Aorta (tissue), 5 donors: Measurements from ENCODE around the gene MYLK. TPM values are rescaled to one million over a fixed set of nuclear protein-coding genes. Genes with fewer than 3 reads are reported as not detected.

Experiments used
- ATAC-seq: fragments of 200-7000 bp; cut with Tn5 transposase; one replicate; pipeline ENCODE4 v1.9.1; 2022; ENCODE audit warnings: moderate library complexity; ENCODE audit not compliant: low FRiP score
- DNase-seq, 2 donors: peaks; one replicate each; pipeline ENCODE4 v3.0.0-alpha.2; 2020
- H3K27ac ChIP-seq, 2 donors: one replicate each; pipeline ENCODE4 v1.5.1; 2013; ENCODE audit warnings: low read length in 2 of 2, mild to moderate bottlenecking in 2 of 2, moderate library complexity in 2 of 2, control low read depth in 1 of 2, inconsistent platforms in 1 of 2, low read depth in 1 of 2
- H3K27me3 ChIP-seq, 2 donors: one replicate each; pipeline ENCODE4 v1.6.1; 2013; ENCODE audit warnings: control low read depth in 1 of 2, low read length in 1 of 2, mild to moderate bottlenecking in 1 of 2, moderate library complexity in 1 of 2; ENCODE audit not compliant: insufficient read depth in 2 of 2, control insufficient read depth in 1 of 2
- H3K36me3 ChIP-seq, 2 donors: one replicate each; pipeline ENCODE4 v1.6.1; 2013; ENCODE audit warnings: control low read depth in 1 of 2, low read length in 1 of 2, mild to moderate bottlenecking in 1 of 2; ENCODE audit not compliant: insufficient read depth in 2 of 2, control insufficient read depth in 1 of 2
- H3K4me1 ChIP-seq, 2 donors: one replicate each; pipeline ENCODE4 v1.6.1; 2013; ENCODE audit warnings: low read length in 2 of 2, control low read depth in 1 of 2, mild to moderate bottlenecking in 1 of 2, moderate library complexity in 1 of 2; ENCODE audit not compliant: insufficient read depth in 2 of 2, control insufficient read depth in 1 of 2
- H3K4me3 ChIP-seq, 2 donors: one replicate each; pipeline ENCODE4 v1.5.1; 2013; ENCODE audit warnings: low read length in 2 of 2, control low read depth in 1 of 2, mild to moderate bottlenecking in 1 of 2
- H3K9me3 ChIP-seq: one replicate; pipeline ENCODE4 v1.6.1; 2013; ENCODE audit warnings: mild to moderate bottlenecking, low read length; ENCODE audit not compliant: control insufficient read depth
- WGBS, 2 donors: extraction: QIAGEN DNeasy Blood & Tissue Kit; methylation state at CpG; one replicate each; pipeline ENCODE4 v1.1.7; 2013; 5-methylcytosine and 5-hydroxymethylcytosine counted together
- intact Hi-C, 2 donors: fragments of 100-400 bp; cut with DNase I; formaldehyde crosslinking; loops; one replicate each; pipeline versions ENCODE4 v1.14.2 to v1.15.0; 2022
- polyA plus RNA-seq, 2 donors: library from polyadenylated mRNA; stranded (reverse); fragments of 200-250 nt; gene quantifications; one replicate each; pipeline ENCODE4 v1.2.3, GENCODE V29; 2013
- total RNA-seq, 2 donors: library from RNA; stranded (reverse); fragmentation: NEBNext Ultra II Directional; extraction: Animal tissue kit (Norgen Biotek cat#: 25700); gene quantifications; one replicate each; pipeline ENCODE4 v1.2.1, GENCODE V29; 2021
- donor health status: healthy with polysubstance abuse.
- donor health status: Bipolar disorder and iron deficiency.
- donor health status: DM: no; HTN: no; CAD: no.
- donor health status: DM: no; HTN: no; CAD: no.
- donor health status: DM: yes; HTN: yes; CAD: no.

MYLK gene
- total and polyA plus RNA-seq, 4 donors = 134 to 786 (median 314) TPM

GRCh38 chr3:123562547-123562946 is 321.6 kb downstream of the MYLK start:
- Histone ChIP-seq H3K36me3 (peaks cover 0 to 2% of the 10 kb centered on the region in 2 donors), H3K4me1 (no peaks in the 10 kb centered on the region), H3K4me3 (no peak overlapping the region), H3K9me3 (no peaks in the 10 kb centered on the region), H3K27ac (no peak overlapping the region), H3K27me3 (no peaks in the 10 kb centered on the region)
- ATAC-seq (no peak), DNase-seq (no peak)
- WGBS, 2 donors = 88 to 89% methylated on average over 1 of the region's 1 CpG
- intact Hi-C loops = loop anchor here in 1 of 2 donors (5.0 kb wide), 1 partner anchor 55 kb away; no protein-coding TSS in a partner anchor

- no peaks in the 10 kb centered on the region for H3K27me3 ChIP-seq
- H3K36me3 ChIP-seq = peaks cover 0 to 2% of the 10 kb centered on the region in 2 donors
- intact Hi-C loops = loop anchor here in 1 of 2 donors (5.0 kb wide), 1 partner anchor 54 kb away; no protein-coding TSS in a partner anchor
- no peaks in the 10 kb centered on the region for H3K9me3 ChIP-seq
- ATAC-seq (no peak), DNase-seq (no peak)
- H3K27ac ChIP-seq = no peak overlapping the region
- H3K4me3 ChIP-seq = no peak overlapping the region
- H3K4me1 ChIP-seq = no peaks in the 10 kb centered on the region
- 81 to 97% methylated on average over 2 of the region's 2 CpGs for WGBS, 2 donors
Measured at GRCh38 chr3:123561188-123561587, 322.9 kb downstream of the MYLK start.

Other genes with a start within 250 kb of the MYLK start
- gene CCDC14, start 76.9 kb upstream of the MYLK start, total RNA-seq = 10 to 100 TPM; 40.5 to 55.5 TPM
- 10 to 100 TPM in 1 of 2 donors, 1 to 10 TPM in 1; 9.1 to 44.6 TPM for gene CCDC14, start 76.9 kb upstream of the MYLK start, polyA plus RNA-seq
- not detected for gene ROPN1, start 107.8 kb upstream of the MYLK start, total RNA-seq
- gene ROPN1, start 107.8 kb upstream of the MYLK start, polyA plus RNA-seq = not detected
- 100 to 1,000 TPM; 257 to 436 TPM for gene KALRN, start 149.0 kb upstream of the MYLK start, total RNA-seq
- gene KALRN, start 149.0 kb upstream of the MYLK start, polyA plus RNA-seq = 10 to 100 TPM; 32.6 to 46.4 TPM